RCC 7860 (cell line): Measurements from ENCODE around the gene GHRL.
"Not testable (repeated sequence)": the region's sequence is repeated elsewhere in the genome, so short reads cannot be mapped to it uniquely, and the experiment has no call there.

Experiments
- DNase-seq: peaks from one replicate; pipeline ENCODE4 v3.0.0-alpha.2; 2015; ENCODE audit warnings: low spot score
- FAIRE-seq: peaks from 2 replicates; lab custom pipeline; 2012; peaks lifted over from hg19 to GRCh38; lab: Jason Lieb, UNC

Gene GHRL

DNA sequence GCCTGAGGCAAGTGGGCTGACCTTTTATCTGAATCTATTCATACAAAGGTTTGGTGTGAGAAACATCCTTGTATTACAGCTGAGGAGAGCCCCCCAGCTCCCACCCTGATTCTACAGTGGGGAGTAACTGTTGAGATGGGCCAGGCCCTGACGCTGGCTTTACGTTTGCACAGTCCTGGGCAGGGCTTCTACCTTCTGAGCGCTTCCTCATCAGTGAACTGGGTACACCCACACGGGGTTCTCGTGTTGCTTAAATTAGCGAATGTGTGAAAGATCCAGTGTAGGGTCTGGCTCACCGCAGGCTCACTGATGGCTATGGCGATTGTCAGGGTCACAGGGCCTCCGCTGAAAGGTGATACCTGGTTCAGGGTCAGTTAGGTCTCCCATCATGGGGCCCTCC lies 7.3 kb upstream of the GHRL start:
- FAIRE-seq (no peak), DNase-seq (no peak)

DNA sequence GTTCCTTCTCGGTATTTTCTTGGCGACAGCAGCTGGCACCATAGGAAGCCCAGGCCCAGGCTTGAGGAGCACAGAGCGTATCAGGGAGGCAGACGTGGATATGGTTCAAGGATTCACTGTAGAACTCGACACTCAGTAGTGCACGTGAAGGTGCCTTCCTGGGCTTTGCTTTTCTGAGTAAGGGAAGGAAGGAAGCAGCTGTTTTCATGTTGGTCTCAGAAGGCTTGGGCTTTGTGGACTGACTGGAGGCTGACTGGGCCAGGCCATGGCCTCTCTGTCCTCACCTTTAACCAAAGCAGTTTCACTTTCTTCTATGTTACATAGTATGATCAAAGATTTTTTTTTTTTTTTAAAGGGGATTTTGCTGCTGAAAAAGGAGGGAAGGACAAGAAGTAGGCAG lies 6.9 kb upstream of the GHRL start:
- no peak for DNase-seq
- no peak for FAIRE-seq

GRCh38 chr3:10299175-10299574 lies 6.4 kb upstream of the GHRL start:
- FAIRE-seq: no peak
- DNase-seq: no peak

GRCh38 chr3:10298064-10298463 lies 5.3 kb upstream of the GHRL start:
- FAIRE-seq, DNase-seq: not testable (repeated sequence)

DNA sequence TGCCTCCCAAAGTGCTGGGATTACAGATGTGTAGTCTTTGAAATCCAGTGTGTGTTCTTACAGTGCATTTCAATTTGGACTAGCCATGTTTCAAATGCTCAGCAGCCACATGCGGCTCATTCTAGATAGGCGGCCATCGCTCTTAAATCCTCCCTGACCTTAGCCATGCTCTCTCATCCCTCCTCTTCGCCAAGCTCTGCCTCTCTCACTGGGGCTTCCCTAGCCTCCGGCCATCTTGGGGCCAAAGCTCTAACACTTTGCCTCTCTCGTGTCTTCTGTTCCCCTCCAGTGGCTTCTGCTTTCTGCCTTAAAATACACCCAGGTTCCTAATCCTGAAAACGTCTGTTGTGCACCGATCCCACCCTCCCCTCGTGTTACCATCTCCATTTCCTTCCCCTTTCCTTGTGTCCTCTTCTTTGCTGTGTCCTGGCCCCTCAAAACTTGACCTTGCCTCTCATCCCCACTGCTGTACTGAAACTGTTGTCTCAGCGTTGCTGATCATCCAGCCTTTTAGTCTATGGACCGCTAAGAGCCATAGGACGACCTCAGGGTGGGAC lies 1.4 kb upstream of the GHRL start:
- DNase-seq (no peak), FAIRE-seq (no peak)

GRCh38 chr3:10291641-10292040 lies 1.1 kb downstream of the GHRL start:
- no peak for DNase-seq
- no peak for FAIRE-seq

DNA sequence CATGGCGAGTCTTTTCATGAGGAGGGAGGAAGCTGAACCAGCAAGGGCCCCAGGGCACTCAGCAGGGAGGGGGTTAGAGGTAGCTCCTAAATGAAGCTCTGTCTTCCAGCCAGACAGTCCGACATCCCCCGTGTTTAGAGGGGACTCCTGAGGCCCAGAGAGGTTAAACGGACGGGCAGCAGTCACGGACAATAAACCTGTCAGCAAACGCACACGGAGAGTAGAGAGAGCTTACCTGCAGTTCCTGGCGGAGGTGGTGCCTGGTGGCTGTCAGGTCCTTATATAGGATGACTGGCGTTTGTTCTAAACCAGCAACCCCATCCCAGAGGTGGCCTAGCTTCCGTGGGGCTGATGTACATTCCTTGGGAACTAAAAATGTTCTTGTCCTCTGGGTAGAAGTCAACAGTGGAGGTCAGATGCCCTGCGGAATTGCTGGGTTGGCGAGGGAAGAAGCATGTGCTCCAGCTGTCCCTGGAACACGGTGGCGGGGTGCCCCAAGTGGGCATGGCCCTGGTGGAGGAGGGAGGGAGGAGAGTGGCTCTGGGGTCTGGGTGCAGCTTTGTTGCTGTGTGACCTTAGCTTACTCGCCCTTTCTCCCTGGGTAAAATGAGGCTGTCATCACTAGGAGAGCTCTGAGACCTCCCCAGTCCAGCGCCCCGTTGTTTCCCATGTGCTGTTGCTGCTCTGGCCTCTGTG lies 2.1 kb downstream of the GHRL start:
- no peak for FAIRE-seq

GRCh38 chr3:10289787-10290355 lies 2.9 kb downstream of the GHRL start:
- FAIRE-seq (no peak), DNase-seq (no peak)

More for the DNA sequence above, 2.1 kb downstream of the GHRL start:
- no peak for DNase-seq

DNA sequence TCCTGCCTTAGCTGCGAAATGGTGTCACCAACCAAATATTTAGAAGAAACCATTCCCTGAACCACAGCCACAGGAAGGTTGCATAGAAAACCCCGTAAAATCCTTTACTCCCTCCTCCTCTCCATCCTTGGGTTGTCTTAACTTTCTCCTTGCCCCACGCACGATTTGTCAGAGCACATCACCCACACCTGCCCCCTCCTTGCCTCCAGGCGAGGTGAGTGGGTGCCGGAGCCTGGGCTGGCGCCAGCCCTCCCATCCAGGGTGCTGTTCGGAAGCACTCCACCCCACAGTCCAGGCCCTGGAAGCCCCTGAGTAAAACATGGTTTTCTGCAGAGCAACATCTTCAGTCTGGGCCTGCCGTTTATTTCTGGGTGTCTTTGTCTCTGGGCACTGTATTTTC lies 3.7 kb downstream of the GHRL start:
- no peak for FAIRE-seq
- DNase-seq: no peak

DNA sequence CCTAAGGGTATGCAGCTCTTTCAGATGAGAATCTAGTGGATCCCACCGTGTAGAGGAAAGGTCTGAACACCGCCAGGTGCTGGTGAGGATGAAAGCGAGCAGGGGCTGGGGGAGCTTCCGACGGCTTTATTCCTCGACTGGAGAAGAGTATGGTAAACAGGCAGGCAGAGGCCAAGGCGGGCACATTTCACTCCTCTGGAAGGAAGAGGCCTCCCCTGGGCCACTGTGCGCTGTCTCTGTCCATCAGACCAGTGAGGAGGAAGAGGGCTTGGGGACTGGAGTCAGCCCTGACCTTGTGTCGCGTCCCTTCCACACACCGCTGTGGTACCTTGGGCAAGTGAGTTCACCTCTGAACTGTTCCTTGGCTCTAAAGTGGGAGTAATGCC lies 4.2 kb downstream of the GHRL start:
- DNase-seq (no peak), FAIRE-seq (no peak)

DNA sequence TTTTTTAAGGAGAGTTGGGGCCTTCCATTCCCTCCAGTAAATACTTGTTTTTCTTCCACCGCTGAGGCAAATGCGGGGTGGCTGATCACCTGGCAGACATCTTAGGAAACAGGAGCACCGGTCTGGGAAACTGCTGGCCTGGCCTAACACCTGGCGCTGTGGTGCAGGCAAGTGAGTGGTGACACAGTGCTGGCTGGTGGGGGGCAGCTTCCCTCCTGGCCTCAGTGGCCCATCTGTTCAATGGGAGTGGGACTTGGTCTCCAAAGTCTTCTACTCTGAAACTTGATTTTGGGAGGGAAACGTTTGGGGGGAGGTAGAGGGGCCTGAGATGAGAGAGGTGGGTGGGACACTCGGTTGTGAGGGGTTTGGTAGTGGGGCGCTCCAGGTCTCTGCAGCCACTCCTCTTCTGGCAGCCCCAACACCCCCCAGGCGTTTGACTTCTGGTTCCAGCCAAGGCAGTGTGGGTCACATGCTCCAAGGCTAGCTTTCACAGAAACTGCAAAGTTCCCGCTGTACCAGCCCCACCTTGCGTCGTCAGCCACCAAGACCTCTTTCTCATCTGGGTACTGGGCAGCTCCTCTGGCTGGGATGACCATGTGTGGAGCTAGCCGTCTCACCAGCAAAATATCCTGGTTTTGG lies 4.7 kb downstream of the GHRL start:
- no peak for DNase-seq

GRCh38 chr3:10286596-10287295 lies 6.0 kb downstream of the GHRL start:
- FAIRE-seq (no peak), DNase-seq (no peak)

More for the DNA sequence above, 4.7 kb downstream of the GHRL start:
- no peak for FAIRE-seq

GRCh38 chr3:10286133-10286524 lies 6.6 kb downstream of the GHRL start:
- DNase-seq: no peak
- FAIRE-seq: no peak

GRCh38 chr3:10285272-10286132 lies 7.2 kb downstream of the GHRL start:
- DNase-seq (no peak), FAIRE-seq (no peak)

- FAIRE-seq (no peak), DNase-seq (no peak)
Measured at GRCh38 chr3:10284496-10284895, 8.3 kb downstream of the GHRL start.

GRCh38 chr3:10283638-10284037 lies 9.1 kb downstream of the GHRL start:
- FAIRE-seq: no peak
- no peak for DNase-seq

GRCh38 chr3:10281951-10282350 lies 10.8 kb downstream of the GHRL start:
- DNase-seq (no peak), FAIRE-seq (no peak)

DNA sequence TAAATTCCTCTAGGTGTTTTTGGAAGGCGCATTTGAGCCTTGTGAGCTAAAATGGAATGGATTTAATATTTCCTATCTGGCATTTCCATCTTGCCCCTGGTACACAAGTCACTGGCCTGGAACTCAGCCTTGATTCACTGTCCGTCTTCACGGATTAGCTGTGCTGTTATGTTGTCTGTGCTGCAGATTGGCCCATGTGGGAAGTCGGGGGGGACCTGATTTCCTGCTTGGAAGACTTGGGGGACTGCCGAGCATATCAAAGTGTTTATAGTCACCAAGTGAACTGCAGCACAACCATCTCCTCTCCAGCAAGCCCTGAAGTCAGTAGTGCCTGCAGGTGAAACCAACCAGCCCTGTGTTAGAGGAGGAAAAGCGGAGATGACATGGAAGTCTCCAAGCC lies 12.2 kb downstream of the GHRL start:
- no peak for FAIRE-seq
- DNase-seq: no peak

DNA sequence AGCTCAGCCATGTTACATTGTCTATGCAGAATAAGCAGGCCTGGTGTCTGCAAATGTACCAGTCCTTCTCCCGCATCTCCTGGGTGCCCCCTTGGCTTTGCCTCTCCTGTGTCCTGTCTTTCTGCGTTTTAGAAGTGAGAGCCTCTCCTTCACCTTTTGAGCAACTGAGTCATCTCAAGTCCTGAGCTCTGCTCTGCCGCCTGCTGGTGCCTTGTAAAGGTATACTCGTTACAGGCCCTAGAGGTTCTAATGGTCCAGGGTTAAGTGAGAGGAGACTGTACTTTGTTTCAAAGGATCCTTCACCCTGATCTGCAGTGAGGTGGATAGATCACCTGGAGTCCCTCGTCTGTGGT lies 12.6 kb downstream of the GHRL start:
- FAIRE-seq (no peak), DNase-seq (no peak)

DNA sequence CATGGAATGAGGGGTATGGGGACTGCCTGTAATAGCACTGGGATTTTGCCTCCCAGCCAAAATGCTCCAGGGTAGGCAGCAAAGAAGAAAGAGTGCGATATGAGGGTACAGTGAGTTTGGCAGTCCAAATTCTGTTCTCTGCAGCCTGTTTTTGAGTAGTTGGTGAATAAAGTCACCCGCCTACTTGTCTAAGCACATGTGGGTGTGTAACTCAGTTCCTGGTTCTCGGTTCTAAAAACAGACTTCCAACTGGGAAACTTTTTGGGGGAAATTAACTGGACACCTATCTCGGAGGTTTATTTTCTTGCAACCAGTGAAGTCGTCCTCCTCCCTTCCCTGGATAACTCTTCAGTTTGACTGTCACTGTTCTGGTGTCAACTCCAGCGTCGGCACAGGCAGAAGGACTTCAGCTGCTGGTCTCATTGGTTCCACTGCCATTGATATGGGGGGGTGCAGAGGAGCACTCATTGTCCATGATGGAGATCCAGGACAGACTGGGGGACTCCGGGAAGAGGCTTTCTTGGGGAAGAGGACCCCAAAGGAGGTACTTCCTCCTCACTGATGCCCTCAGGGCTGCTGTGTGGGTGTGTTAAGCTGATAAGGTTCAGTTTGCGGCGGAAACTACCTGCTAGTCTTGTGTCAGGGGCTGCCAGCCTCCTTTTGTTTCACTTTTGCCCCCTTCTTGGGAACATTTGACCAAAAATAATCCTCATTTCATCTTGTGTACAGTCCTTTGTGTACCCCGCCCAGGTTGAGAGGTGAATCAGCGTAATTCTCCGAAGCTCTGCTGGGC lies 13.2 kb downstream of the GHRL start:
- DNase-seq: no peak
- FAIRE-seq: no peak
